Islet precursor cell (in vitro differentiated cells): ENCODE results near the gene PSMG3.
"Not testable (repeated sequence)": the region's sequence is repeated elsewhere in the genome, so short reads cannot be mapped to it uniquely, and the experiment has no call there.

ENCODE experiments used
- DNase-seq: peaks from one replicate; pipeline ENCODE4 v3.0.0-alpha.2; 2018

The PSMG3 gene

DNA sequence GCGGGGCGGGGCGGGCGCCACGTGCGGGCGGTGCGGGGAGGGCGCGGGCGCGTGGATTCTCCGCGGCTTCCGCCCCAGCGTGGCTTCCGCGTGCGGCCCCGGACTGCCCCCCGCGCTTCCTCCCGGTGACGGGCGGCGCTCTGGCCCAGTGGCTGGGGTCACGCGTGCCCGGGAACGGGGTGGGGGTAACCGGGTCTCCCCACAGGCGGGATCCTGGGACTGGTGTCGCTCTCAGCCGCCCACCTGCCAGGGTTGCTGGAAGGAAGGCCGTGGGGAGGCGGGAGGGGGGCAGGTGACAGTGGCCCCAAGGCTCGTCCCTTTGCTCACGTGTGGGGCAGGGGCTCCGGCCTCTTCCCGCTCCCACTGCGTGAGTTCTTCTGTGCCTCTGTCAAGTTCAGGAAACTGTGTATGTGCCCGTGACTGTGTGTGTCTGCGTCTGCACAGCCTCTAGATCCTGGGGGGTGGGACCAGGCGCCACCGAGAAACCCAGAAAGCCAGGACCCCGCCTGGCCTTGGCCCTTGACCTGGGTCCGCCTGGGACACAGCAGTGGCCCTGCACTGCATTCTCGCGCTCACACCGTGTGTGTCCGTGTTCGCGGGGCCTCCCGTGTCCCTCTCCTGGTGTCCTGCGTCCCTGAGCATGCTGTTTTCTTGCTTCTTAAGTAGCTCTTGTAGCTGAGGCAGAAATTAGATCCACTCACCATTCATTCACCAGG lies 38.4 kb downstream of the PSMG3 start:
- peak; percentile 64 for DNase-seq

DNA sequence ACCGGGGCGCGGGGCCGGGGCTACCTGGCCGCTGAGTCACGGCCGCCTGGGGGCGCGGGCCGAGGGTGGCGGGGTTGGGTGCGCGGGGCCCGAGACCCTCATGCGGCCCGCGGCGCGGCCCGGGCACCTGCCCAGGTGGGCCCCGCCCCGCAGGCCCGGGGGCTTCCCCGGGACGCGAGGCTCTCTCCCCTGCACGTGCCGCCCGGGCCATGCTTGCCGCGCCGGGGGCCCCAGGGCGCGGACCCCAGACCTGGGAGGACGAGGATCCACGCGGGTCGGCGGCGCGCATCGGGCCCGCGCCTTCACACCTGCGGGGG lies 38.9 kb downstream of the PSMG3 start:
- no peak for DNase-seq

DNA sequence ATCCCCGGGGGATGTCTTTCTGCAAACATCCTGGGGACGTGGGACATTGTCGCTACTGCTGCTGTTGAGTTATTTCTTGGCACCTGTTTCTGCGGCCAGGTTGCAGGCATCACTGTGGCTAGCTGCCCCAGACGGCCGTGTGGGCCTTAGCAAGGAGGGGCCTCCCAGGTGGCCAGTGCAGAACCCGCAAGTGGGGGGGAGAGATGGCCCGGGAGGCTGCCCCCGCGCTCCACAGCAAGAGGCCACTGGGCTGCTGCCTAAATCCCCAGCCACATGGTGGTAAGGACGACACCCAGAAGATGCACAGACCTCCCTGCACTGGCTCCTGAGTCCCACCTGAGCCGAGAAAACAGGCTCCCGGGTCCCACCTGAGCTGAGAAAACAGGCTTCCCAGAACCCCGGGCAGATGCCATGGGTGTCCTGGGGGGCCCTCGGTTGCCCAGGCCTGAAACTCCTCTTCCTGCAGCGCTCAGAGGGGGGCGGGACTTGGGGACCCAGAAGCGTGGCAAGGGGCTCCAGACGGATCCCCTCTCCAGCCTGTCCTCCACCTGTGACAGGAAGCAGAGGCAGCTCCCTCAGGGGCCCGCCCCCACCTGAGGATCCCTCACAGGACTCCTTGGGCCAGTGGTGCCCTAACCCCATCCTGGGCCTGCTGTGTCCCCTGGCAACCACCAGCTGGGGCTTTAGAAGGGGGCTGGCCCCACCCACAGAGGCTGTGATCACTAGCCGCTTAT lies 40.3 kb downstream of the PSMG3 start:
- peak; percentile 48 for DNase-seq

DNA sequence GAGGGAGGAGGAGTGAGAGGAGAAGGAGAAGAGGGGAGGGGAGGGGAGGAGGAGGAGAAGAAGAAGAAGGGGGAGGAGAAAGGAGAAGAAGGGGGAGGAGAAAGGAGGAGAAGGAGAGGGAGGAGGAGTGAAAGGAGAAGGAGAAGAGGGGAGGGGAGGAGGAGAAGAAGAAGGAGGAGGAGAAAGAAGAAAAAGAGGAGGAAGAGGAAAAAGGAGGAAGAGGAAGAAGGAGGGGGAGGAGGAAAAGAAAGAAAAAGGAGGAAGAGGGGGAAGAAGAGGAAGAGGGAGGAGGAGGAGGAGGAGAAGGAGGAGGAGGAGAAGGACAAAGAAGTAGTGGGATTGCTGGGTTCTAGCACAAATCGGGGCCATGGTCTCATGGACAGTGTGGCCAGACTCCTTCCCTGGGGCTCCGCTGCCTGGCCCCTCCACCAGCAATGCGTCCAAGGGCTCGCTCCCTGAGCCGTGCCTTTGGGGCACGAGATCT lies 43.5 kb downstream of the PSMG3 start:
- DNase-seq = no peak

DNA sequence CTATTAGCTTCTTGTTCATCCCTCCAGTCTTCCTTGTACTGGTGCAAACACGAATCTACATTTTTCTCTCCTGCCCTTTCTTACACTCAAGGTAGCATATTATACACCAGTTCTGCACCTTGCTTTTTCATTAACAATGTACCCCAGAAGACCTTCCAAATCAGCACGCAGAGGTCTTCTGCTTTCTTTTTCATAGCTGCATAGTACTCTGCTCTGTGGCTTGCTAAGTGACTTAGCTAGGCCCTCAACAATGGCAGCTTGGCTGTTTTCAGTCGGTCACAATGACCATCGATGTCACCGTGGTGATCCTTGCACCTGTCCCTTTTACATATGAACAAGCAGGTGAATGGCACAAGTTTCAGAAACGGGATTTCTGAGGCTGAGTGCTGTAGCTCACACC lies 44.4 kb downstream of the PSMG3 start:
- no peak for DNase-seq

DNA sequence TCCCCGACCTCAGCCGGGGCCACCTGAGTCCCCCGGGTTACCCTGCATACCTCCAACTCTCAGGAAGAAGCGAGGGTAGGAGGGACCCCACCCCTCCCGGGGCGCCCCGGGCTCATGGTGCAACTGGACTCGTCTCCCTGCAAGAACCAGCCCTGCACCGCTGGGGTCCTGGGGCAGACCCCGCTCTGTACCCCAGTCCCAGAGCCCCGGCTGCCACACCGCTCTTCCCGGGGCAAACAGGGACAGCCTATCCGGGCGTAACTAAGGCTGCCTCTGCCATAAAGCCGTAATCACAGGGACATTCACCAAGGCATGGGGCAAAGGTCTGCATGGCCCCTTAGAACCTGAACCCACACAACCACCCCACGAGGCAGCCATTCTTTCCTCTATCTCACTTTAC lies 46.0 kb downstream of the PSMG3 start:
- DNase-seq = no peak

DNA sequence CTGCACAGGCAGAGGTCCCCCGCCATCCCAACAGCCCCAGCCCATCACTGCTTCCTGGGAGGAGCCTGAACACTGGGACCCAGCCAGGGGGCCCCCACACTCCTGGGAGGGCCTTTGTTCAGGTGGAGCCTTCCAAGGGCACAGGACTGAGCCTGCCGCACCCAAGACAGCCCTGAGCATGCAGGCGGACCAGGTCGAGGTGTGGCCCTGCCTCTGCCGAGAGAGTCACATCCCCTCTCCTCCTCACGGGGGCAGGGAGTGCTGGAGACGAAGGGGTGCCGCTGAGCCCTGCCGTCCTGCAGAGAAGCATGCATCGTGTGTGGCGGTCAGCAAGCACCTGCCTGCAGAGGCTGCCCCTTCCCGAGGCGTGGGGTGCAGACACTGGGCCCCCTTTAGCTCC lies 46.6 kb downstream of the PSMG3 start:
- DNase-seq = no peak

DNA sequence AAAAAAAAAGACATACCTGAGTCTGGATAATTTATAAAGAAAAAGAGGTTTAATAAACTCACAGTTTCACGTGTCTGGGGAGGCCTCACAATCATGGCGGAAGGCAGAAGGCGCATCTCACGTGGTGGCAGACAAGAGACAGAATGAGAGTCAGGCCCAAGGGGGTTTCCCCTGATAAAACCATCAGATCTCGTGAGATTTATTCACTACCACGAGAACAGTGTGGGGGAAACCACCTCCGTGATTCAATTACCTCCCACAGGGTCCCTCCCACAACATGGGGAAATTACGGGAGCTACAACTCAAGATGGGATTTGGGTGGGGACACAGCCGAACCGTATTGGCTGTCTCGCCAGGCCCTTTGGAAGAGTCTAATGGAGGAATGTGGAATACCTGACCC lies 48.4 kb downstream of the PSMG3 start:
- DNase-seq = no peak

DNA sequence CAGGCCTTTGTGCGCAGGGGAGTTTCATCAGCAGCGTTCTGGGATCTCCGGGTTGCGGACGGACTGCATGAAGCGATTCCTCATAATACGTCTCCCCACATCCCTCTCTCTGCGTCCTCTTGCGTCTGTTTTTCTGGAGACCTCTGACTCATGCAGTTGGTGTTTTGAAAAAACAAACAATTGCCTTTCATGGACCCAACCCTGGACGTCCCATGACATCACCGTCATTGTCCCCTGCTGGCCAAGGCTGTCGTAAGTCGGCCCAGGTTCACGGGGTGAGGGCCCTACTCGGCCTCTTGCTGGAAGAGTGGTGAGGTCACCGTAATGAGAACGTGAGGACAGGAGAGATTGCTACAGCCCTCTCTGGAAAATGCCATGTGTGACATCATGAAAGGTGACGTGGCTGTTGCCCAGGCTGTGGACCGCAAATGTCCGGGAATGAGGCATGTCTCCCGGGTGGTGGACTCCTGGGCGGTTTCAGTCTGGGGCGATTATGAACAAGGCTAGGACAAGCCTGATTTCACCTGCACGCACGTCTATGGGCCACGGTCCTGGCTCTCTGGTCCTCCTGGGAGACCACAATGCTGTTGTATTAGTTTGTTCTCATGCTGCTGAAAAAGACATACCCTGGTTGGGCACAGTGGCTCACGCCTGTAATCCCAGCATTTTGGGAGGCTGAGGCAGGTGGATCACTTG lies 49.1 kb downstream of the PSMG3 start:
- DNase-seq = peak; percentile 96

DNA sequence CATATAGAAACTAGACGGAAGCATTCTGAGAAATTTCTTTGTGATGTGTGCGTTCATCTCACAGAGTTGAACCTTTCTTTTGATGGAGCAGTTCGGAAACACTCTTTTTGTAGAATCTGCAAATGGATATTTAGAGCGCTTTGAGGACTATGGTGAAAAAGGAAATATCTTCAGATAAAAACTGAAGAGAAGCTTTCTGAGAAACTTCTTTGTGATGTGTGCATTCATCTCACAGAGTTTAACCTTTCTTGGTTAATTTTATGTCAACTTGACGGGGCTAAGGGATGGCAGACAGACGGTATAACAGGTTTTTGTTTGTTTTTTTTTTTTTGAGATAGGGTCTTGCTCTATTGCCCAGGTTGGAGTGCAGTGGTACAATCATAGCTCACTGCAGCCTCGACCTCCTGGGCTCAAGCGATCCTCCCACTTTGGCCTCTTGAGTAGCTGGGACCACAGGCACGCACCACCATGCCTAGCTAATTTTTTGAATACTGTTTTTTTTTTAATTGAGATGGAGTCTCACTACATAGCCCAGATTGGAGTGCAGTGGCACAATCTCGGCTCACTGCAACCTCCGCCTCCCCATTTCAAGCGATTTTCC lies 50.4 kb downstream of the PSMG3 start:
- not testable (repeated sequence) for DNase-seq
